Calu3 (cell line): ENCODE data around the gene CNTNAP2. TPM values are rescaled to one million over a fixed set of nuclear protein-coding genes. Genes with fewer than 3 reads are reported as not detected.

Experiments used
- BruUV-seq: library from RNA; stranded (reverse); fragments of 400-500 nt; replicated peaks from 2 replicates; lab custom pipeline; 2021; lab: Mats Ljungman, UMichigan
- CTCF ChIA-PET: fragments of 300-600 bp; sonication (Branson Sonifier 250); formaldehyde crosslinking; loops from one replicate; lab custom pipeline; 2022; ENCODE audit warnings: antibody characterized with exemption; lab: Charles Lee
- DNase-seq: peaks from one replicate; pipeline ENCODE4 v3.0.0; 2022
- H3K27ac Mint-ChIP-seq: one replicate; pipeline ENCODE4 v1.8.0; 2022; ENCODE audit warnings: mixed read lengths; ENCODE audit not compliant: unreplicated experiment
- H3K27me3 Mint-ChIP-seq: one replicate; pipeline ENCODE4 v1.8.0; 2022; ENCODE audit warnings: mixed read lengths; ENCODE audit not compliant: unreplicated experiment
- H3K36me3 Mint-ChIP-seq: one replicate; pipeline ENCODE4 v1.8.0; 2022; ENCODE audit warnings: mild to moderate bottlenecking, moderate library complexity, mixed read lengths; ENCODE audit not compliant: insufficient read depth, unreplicated experiment
- H3K4me1 Mint-ChIP-seq: one replicate; pipeline ENCODE4 v1.8.0; 2022; ENCODE audit warnings: mild to moderate bottlenecking, low read depth, mixed read lengths; ENCODE audit not compliant: unreplicated experiment
- H3K4me3 Mint-ChIP-seq: one replicate; pipeline ENCODE4 v1.8.0; 2022; ENCODE audit warnings: mild to moderate bottlenecking, low read depth, moderate library complexity, mixed read lengths; ENCODE audit not compliant: unreplicated experiment
- H3K9me3 Mint-ChIP-seq: one replicate; pipeline ENCODE4 v1.8.0; 2022; ENCODE audit warnings: low read depth, mixed read lengths; ENCODE audit not compliant: unreplicated experiment
- intact Hi-C: fragments of 100-400 bp; cut with micrococcal nuclease; formaldehyde crosslinking; loops from one replicate; pipeline ENCODE4 v1.10.0; 2022; ENCODE audit not compliant: unreplicated experiment
- total RNA-seq: library from RNA; stranded (reverse); gene quantifications from 2 replicates; pipeline ENCODE4 v1.2.3, GENCODE V29; 2022
- TF ChIP-seq, protein P1 (sequence below): fragments of 200-600 bp; IDR thresholded peaks from one replicate; pipeline ENCODE4 v1.8.0; 2022; ENCODE audit warnings: antibody characterized with exemption; ENCODE audit not compliant: unreplicated experiment

CNTNAP2 gene
- total RNA-seq, 1 experiment from 2014 or later = 1.1 TPM

DNA sequence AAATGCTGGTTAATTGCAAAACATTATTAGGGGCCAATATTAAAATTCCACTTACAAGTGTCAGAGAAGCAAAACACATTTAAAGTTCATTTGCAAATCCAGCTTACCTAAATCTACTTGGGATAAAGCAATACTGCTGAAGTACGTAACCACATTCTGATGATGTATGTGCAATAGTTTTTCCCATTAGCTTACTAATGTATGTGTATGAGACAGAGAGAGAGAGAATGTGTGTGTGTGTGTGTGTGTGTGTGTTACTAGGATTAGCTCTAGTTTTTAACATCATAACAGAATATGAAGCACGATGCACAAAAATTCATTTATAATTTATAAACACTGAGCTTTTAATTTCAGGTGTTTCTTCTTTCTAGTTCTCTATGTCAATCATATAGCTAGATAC, 1399.8 kb downstream of the CNTNAP2 start:
- no peak for DNase-seq
- CTCF ChIA-PET = no interaction called here
- Mint-ChIP-seq H3K36me3 (no peaks in the 10 kb centered on the region), H3K4me1 (no peaks in the 10 kb centered on the region), H3K4me3 (no peak overlapping the region), H3K9me3 (peaks cover 17% of the 10 kb centered on the region), H3K27me3 (no peaks in the 10 kb centered on the region), H3K27ac (no peak overlapping the region)
- TF ChIP-seq, protein P1, sequence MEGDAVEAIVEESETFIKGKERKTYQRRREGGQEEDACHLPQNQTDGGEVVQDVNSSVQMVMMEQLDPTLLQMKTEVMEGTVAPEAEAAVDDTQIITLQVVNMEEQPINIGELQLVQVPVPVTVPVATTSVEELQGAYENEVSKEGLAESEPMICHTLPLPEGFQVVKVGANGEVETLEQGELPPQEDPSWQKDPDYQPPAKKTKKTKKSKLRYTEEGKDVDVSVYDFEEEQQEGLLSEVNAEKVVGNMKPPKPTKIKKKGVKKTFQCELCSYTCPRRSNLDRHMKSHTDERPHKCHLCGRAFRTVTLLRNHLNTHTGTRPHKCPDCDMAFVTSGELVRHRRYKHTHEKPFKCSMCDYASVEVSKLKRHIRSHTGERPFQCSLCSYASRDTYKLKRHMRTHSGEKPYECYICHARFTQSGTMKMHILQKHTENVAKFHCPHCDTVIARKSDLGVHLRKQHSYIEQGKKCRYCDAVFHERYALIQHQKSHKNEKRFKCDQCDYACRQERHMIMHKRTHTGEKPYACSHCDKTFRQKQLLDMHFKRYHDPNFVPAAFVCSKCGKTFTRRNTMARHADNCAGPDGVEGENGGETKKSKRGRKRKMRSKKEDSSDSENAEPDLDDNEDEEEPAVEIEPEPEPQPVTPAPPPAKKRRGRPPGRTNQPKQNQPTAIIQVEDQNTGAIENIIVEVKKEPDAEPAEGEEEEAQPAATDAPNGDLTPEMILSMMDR = no peak
- no TSS peak for BruUV-seq
- intact Hi-C loops = no loop called here

DNA sequence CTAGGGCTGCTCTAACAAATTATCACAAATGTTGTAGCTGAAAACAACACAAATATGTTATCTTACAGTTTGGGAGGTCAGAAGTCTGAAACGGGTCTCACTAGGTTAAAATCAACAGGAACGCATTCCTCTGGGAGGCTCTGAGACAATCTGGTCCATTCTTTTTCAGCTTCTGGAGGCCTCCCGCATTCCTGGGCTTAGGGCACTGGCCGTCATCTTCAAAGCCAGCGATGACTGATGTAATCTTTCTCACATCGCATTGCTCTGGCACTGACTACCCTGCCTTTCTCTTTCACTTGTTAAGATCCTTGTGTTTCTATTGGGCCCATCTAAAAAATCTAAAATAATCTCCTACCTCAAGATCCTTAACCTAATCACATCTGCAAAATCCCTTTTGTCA, 1402.5 kb downstream of the CNTNAP2 start:
- no peak for DNase-seq
- no peaks in the 10 kb centered on the region for H3K4me1 Mint-ChIP-seq
- H3K27me3 Mint-ChIP-seq = no peaks in the 10 kb centered on the region
- intact Hi-C loops = no loop called here
- H3K36me3 Mint-ChIP-seq = no peaks in the 10 kb centered on the region
- BruUV-seq = no TSS peak
- no peak overlapping the region for H3K4me3 Mint-ChIP-seq
- H3K9me3 Mint-ChIP-seq = peaks cover 18% of the 10 kb centered on the region
- no peak overlapping the region for H3K27ac Mint-ChIP-seq
- TF ChIP-seq, protein P1 = no peak
- CTCF ChIA-PET = no interaction called here

DNA sequence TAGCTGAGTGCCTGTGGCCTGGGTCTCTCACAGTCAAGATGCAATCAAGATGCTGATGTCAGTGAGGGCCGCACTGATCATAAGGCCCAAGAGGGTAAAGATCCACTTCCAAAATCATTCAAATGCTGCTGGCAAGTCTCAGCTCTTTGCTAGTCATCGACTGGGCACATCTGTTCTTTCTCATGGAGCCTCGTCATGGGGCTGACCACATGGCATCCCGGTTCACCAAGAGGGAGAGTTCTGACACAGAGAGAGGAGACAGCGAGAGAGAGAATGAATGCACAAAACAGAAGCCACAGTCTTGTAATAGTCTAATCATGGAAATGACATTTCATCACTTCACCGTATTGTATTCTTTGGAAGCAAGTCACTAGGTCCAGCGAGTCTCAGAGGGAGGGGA, 1406.5 kb downstream of the CNTNAP2 start:
- DNase-seq = no peak
- Mint-ChIP-seq H3K36me3 (no peaks in the 10 kb centered on the region), H3K4me3 (no peak overlapping the region), H3K9me3 (peaks cover 25% of the 10 kb centered on the region), H3K27me3 (no peaks in the 10 kb centered on the region), H3K27ac (no peak overlapping the region), H3K4me1 (no peaks in the 10 kb centered on the region)
- intact Hi-C loops = no loop called here
- no TSS peak for BruUV-seq
- CTCF ChIA-PET = interaction anchor here (0.6 kb wide), 1 partner anchor 15 kb away, joined by 3 read pairs; no protein-coding TSS in a partner anchor
- TF ChIP-seq, protein P1 = no peak

DNA sequence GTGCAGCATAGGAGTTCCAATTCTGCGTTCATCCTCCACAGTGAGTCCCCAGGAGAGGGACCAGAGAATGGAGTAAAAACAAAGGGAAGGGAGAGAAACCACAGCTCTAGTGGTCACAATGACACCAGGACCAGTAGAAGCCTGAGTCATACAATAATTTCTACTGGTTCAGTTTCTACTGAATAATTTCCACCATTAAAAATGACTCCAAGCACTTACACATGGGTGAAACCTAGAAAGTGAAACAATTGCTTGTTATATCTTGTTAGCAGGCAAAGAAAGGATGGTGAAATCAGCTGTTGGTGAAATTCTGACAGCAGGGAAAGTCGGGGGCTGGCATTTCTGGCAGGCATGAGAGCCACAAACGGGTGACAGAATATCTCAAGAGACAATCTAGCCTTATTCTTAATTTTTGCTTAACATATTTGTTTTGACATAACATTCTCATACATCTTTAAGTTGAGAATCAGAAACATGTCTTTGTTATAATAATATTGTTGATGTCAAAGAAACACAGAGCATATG, 1408.2 kb downstream of the CNTNAP2 start:
- TF ChIP-seq, protein P1 = no peak
- Mint-ChIP-seq H3K27ac (no peak overlapping the region), H3K36me3 (no peaks in the 10 kb centered on the region), H3K27me3 (no peaks in the 10 kb centered on the region), H3K4me3 (no peak overlapping the region), H3K9me3 (peaks cover 24% of the 10 kb centered on the region), H3K4me1 (no peaks in the 10 kb centered on the region)
- no TSS peak for BruUV-seq
- intact Hi-C loops = no loop called here
- DNase-seq = no peak
- CTCF ChIA-PET = no interaction called here
